Body of pancreas (tissue), 4 donors: ENCODE data around the gene CSNK1A1. TPM values are rescaled to one million over a fixed set of nuclear protein-coding genes. Genes with fewer than 3 reads are reported as not detected.
"Not testable (repeated sequence)": the region's sequence is repeated elsewhere in the genome, so short reads cannot be mapped to it uniquely, and the experiment has no call there.

Source experiments
- ATAC-seq: fragments of 150-250 bp; one replicate; pipeline ENCODE4 v1.9.1; 2016
- DNase-seq, 4 donors: peaks; one replicate each; pipeline ENCODE4 v3.0.0-alpha.2; 2019
- H3K27ac ChIP-seq, 4 donors: fragments of 200-600 bp; sonication (generic); 1 replicate in 3 of 4; 2 replicates in 1 of 4; pipeline versions ENCODE4 v1.5.1 to v1.6.1; 2016 to 2019; ENCODE audit warnings: mild to moderate bottlenecking in 1 of 4, mixed read lengths in 1 of 4, moderate library complexity in 1 of 4
- H3K27me3 ChIP-seq, 2 donors: fragments of 200-600 bp; sonication (generic); one replicate each; pipeline ENCODE4 v1.6.0; 2016; ENCODE audit warnings: mild to moderate bottlenecking in 1 of 2
- H3K36me3 ChIP-seq, 2 donors: fragments of 200-600 bp; sonication (generic); replicated peaks in 1 of 2; 2 replicates each; pipeline ENCODE4 v1.5.1; 2016; ENCODE audit warnings: low read depth in 2 of 2; ENCODE audit not compliant: insufficient read depth in 1 of 2
- H3K4me1 ChIP-seq: fragments of 200-600 bp; sonication (generic); one replicate; pipeline ENCODE4 v1.6.0; 2016
- H3K4me3 ChIP-seq, 2 donors: fragments of 200-600 bp; sonication (generic); 1 replicate in 1 of 2; 2 replicates in 1 of 2; pipeline ENCODE4 v1.5.1; 2016 to 2019
- H3K9me3 ChIP-seq, 3 donors: fragments of 200-600 bp; sonication (generic); 1 replicate in 2 of 3; 2 replicates in 1 of 3; pipeline ENCODE4 v1.5.1; 2016
- CTCF ChIP-seq, 7 experiments: fragments of 450-650 bp in 4 of 7; fragments of 200-600 bp in 3 of 7; sonication (generic) in 3 of 7; IDR thresholded peaks; one replicate each; pipeline ENCODE4 v1.5.1; 2016 to 2019; ENCODE audit warnings: antibody characterized with exemption in 7 of 7
- POLR2A ChIP-seq, 3 donors: fragments of 450-650 bp; IDR thresholded peaks; one replicate each; pipeline ENCODE4 v1.6.1; 2016; ENCODE audit warnings: antibody characterized with exemption in 3 of 3, mild to moderate bottlenecking in 2 of 3
- WGBS, 2 donors: methylation state at CpG; one replicate each; pipeline ENCODE4 v1.1.5; 2017; 5-methylcytosine and 5-hydroxymethylcytosine counted together
- intact Hi-C: fragments of 100-400 bp; cut with DNase I; formaldehyde crosslinking; loops from one replicate; pipeline ENCODE4 v1.15.1; 2023
- total RNA-seq, 2 donors: library from RNA; depleted of rRNA; stranded (reverse); fragments of >200 nt; gene quantifications; one replicate each; pipeline ENCODE4 v1.1.0, GENCODE V29; 2016

Gene CSNK1A1
- total RNA-seq, 2 donors from 2014 or later, result 82.4 to 85.4 TPM

DNA sequence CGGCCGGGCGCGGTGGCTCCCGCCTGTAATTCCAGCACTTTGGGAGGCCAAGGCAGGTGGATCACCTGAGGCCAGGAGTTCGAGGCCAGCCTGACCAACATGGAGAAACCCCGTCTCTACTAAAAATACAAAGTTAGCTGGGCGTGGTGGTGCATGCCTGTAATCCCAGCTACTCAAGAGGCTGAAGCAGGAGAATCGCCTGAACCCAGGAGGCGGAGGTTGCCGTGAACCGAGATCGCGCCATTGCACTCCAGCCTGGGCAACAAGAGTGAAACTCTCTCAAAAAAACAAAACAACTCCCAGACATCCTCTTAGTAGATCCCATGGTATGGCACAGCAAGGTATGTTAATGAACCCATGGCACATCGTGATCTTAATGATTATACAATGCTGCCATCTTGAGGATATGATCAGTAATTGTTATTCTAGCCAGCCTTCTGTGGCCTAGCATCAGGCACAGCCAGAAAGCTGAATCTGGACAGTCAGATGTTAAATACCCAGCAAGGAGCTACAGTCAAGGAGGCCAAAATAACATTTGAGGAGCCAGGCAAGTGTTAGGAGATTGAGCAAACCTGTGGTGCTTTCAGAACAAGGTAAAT, 13.4 kb upstream of the CSNK1A1 start:
- 52 to 54% methylated on average over 14 to 15 of the region's 15 CpGs for WGBS, 2 donors
- H3K9me3 ChIP-seq, H3K27ac ChIP-seq, H3K27me3 ChIP-seq, H3K4me1 ChIP-seq, H3K4me3 ChIP-seq, H3K36me3 ChIP-seq: not testable (repeated sequence)
- peak; percentile 91 for ATAC-seq
- peak; percentile 38 to 84 (median 75) for TF ChIP-seq CTCF (IDR thresholded peaks at IDR 0.05)
- intact Hi-C loops, result loop anchor here (5.0 kb wide), 2 partner anchors 122 to 177 kb away; no protein-coding TSS in a partner anchor
- peak in 2 of 4 donors; percentile 23 to 37 for DNase-seq

DNA sequence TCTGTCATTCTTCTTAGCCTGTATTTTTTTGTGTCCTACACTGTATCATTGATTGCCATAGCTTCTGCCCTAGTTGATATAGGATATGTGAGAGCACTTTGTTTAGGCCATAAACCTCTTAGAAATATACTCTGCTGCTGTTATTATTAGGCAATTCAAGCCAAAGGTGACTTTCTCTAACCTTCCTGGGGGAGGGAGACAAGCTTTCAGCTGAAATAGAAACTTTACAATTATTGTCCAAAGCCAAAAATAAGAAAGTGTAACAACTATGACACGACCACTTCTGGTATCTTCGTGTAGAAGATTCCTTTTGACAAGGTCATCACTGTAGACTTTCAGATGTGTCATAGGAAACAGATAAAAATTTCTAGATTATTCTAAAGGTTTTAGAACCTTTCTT, 12.2 kb upstream of the CSNK1A1 start:
- H3K9me3 ChIP-seq, result no peaks in the 10 kb centered on the region
- DNase-seq, result no peak
- H3K36me3 ChIP-seq, result no peaks in the 10 kb centered on the region
- no peak for ATAC-seq
- WGBS, 2 donors, result 32 to 35% methylated on average over 2 of the region's 2 CpGs
- TF ChIP-seq POLR2A (IDR thresholded peaks at IDR 0.05) (no peak), CTCF (IDR thresholded peaks at IDR 0.05) (no peak)
- no peaks in the 10 kb centered on the region for H3K27me3 ChIP-seq
- intact Hi-C loops, result loop anchor here (5.0 kb wide), 2 partner anchors 121 to 176 kb away; no protein-coding TSS in a partner anchor
- peak overlapping the region in 2 of 4 donors; percentile 2 to 39 for H3K27ac ChIP-seq
- no peaks in the 10 kb centered on the region for H3K4me1 ChIP-seq
- H3K4me3 ChIP-seq, result no peak overlapping the region

DNA sequence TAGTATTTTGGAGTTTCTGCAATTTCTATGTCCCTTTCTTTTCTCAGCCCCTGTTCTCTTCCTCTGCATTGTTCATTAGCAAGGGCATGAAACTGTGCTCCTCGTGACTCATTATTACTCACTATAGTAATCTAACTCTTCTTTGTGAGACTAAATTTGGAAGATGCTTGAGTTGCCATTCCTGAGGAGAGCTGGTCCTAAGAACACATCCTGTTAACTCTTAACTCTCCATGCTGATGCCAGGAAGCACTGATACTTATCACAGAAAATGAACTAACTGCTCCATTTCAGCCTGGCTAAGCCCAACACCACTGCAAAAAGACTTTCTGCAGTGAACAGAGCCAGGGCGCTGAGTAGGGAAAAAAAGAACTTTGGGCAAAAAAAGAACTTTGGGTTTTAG, 10.6 kb upstream of the CSNK1A1 start:
- ATAC-seq, result peak; percentile 54
- 53 to 63% methylated on average over 2 of the region's 2 CpGs for WGBS, 2 donors
- intact Hi-C loops, result loop anchor here (5.0 kb wide), 2 partner anchors 120 to 175 kb away; no protein-coding TSS in a partner anchor
- H3K36me3 ChIP-seq, result no peaks in the 10 kb centered on the region
- DNase-seq, result peak in 1 of 4 donors; percentile 17
- no peaks in the 10 kb centered on the region for H3K9me3 ChIP-seq
- no peaks in the 10 kb centered on the region for H3K27me3 ChIP-seq
- peak overlapping the region in 1 of 4 donors; percentile 42 for H3K27ac ChIP-seq
- no peaks in the 10 kb centered on the region for H3K4me1 ChIP-seq
- no peak for TF ChIP-seq CTCF (IDR thresholded peaks at IDR 0.05)
- no peak for TF ChIP-seq POLR2A (IDR thresholded peaks at IDR 0.05)
- no peak overlapping the region for H3K4me3 ChIP-seq

DNA sequence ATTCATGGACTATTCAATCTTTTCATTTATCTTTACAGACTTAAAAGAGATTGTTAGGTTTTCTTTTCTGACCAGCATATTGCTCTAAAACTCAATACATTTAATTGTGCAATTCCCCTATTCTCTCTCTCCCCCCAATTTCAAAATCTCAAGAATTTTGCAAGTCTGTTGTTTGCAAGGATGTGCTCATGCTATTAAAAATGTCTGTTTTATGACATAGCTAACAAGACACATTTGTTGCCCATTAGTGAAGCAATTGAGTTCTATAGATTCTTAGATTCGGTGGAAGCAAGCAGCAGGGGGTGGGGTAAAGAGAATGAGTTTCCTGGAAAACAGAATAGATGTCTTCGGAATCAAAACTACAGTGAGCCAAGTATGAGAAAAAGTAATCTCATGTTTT, 8.5 kb upstream of the CSNK1A1 start:
- Histone ChIP-seq H3K4me1 (no peaks in the 10 kb centered on the region), H3K27me3 (no peaks in the 10 kb centered on the region), H3K36me3 (no peaks in the 10 kb centered on the region), H3K4me3 (no peak overlapping the region), H3K9me3 (no peaks in the 10 kb centered on the region), H3K27ac (no peak overlapping the region)
- ATAC-seq, result no peak
- no peak for DNase-seq
- 90 to 94% methylated on average over 2 of the region's 2 CpGs for WGBS, 2 donors
- intact Hi-C loops, result loop anchor here (5.0 kb wide), 2 partner anchors 117 to 172 kb away; no protein-coding TSS in a partner anchor
- TF ChIP-seq CTCF (IDR thresholded peaks at IDR 0.05) (no peak), POLR2A (IDR thresholded peaks at IDR 0.05) (no peak)
